ENCODE results near the gene COL6A1. TPM values are rescaled to one million over a fixed set of nuclear protein-coding genes. Genes with fewer than 3 reads are reported as not detected.

COL6A1 gene
- total and polyA plus RNA-seq, 2 donors (not counting 1 experiment from before 2014, with no cell fraction given) = 645 to 1,137 TPM

DNA sequence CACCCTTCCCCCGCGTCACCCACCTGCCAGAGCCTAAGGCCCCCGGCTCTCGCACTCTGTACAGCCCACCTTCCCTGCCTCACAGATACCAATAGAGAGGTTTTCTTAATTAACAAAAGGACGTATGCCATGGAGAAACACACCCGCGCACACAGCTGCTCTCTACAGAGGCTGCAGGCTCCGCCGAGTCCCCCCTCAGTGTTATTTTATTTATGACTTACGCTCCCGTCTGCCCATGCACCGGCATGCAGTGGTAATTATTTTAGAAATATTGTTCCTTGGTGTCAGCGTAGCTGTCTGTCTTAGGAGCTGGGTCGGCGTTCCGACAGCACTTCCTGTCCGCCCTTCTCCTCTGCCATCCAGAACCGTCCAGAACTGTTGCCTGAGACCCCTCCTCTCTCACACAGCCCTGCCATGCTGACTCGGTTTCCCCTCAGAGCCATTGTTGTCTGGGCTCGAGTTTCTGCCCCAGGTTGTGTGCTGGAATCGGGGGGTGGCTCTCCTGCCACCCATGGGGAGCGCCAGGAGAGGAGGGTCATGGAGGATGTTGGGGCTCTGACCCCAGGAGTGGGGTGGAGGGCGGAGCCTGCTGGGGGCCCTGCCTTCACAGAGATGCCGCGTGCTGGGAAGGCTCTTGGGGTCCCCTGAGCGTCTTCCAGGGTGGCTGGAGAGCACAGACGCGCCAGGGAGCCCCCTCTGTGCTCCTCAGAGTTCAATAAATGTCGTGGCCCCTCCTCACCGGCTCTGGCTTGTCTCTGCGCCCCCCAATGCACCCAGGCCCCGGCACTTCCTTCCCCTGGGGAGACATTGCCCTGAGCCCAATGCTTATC lies 39.6 kb upstream of the COL6A1 start:
- no peaks in the 10 kb centered on the region for H3K79me2 ChIP-seq (ENCODE audit: control insufficient read depth, insufficient read depth, low read length)
- no peaks in the 10 kb centered on the region for H3K27me3 ChIP-seq (ENCODE audit: control insufficient read depth, insufficient read depth, low read length)
- H3K4me1 ChIP-seq (ENCODE audit: control insufficient read depth, extremely low read depth, insufficient read depth, low read length) = no peaks in the 10 kb centered on the region
- DNase-seq (ENCODE audit: low read depth in 2 of 2) = no peak
- H3K9ac ChIP-seq (ENCODE audit: insufficient read depth, low read length) = no peak overlapping the region
- no peaks in the 10 kb centered on the region for H4K20me1 ChIP-seq (ENCODE audit: control insufficient read depth, extremely low read depth, insufficient read depth, low read length)
- no peaks in the 10 kb centered on the region for H3K9me3 ChIP-seq (ENCODE audit: control insufficient read depth, insufficient read depth, low read depth, low read length)
- H2AFZ ChIP-seq (ENCODE audit: low read length) = no peak overlapping the region
- no peak overlapping the region for H3K27ac ChIP-seq (ENCODE audit: insufficient read depth, low read length)
- H3K4me2 ChIP-seq (ENCODE audit: extremely low read depth, insufficient read depth, low read length) = no peak overlapping the region
- no peaks in the 10 kb centered on the region for H3K36me3 ChIP-seq (ENCODE audit: control insufficient read depth, insufficient read depth, low read length)
- H3K4me3 ChIP-seq (replicated peaks in 1 of 4; ENCODE audit: control extremely low read depth in 1 of 4, insufficient read depth in 1 of 4, low read depth in 3 of 4, low read length in 4 of 4) = no peak overlapping the region
- TF ChIP-seq, protein P1, sequence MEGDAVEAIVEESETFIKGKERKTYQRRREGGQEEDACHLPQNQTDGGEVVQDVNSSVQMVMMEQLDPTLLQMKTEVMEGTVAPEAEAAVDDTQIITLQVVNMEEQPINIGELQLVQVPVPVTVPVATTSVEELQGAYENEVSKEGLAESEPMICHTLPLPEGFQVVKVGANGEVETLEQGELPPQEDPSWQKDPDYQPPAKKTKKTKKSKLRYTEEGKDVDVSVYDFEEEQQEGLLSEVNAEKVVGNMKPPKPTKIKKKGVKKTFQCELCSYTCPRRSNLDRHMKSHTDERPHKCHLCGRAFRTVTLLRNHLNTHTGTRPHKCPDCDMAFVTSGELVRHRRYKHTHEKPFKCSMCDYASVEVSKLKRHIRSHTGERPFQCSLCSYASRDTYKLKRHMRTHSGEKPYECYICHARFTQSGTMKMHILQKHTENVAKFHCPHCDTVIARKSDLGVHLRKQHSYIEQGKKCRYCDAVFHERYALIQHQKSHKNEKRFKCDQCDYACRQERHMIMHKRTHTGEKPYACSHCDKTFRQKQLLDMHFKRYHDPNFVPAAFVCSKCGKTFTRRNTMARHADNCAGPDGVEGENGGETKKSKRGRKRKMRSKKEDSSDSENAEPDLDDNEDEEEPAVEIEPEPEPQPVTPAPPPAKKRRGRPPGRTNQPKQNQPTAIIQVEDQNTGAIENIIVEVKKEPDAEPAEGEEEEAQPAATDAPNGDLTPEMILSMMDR (conservative IDR thresholded peaks at IDR 0.05 in 1 of 2, IDR thresholded peaks at IDR 0.05 in 1 of 2; ENCODE audit: low read depth in 1 of 2, low read length in 2 of 2) = no peak
- TF ChIP-seq EZH2 (IDR thresholded peaks at IDR 0.05; ENCODE audit: low read length, missing control alignments) = no peak

DNA sequence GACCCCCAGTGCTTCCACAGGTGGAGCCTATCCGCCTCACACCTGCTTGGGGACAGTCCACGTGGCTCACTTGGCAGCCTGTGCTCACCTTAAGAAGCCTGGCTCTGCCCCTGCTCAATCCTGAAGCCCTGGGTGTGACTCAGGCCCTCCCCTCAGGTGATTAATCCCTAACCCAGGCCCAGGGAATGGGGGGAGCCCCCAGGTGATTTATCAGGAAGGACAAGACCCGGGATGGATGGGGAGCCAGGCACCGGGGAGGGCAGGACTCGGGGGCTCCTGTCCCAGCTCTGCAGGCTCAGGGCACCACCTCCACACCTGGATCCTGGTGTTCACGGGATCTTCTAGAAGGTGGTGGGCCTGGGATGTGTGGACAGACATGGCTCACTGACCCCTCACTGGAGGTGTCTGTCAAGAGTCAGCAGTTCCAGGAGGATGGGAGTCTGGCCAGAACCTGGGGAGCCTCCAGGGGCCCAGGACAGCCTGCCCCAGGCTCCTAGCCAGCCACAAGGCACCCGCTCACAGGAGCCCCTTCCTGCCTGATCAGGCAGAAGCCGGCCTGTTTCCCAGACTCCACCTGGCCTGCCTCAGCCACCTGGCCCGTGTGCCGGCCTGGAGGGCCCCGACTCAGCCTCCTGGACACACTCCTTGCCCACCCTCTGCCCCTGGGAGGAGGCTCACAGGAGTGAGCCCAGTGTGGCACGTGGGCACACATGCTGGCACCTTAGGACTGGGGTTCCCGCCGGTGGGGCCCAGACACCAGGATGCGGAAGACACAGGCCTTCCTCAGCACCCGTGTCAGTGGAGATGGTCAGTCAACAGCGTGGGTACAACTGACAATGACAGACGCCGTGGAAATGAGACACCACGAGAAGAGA lies 38.6 kb upstream of the COL6A1 start:
- H3K4me2 ChIP-seq (ENCODE audit: extremely low read depth, insufficient read depth, low read length) = no peak overlapping the region
- H3K9ac ChIP-seq (ENCODE audit: insufficient read depth, low read length) = no peak overlapping the region
- TF ChIP-seq, protein P1 (conservative IDR thresholded peaks at IDR 0.05 in 1 of 2, IDR thresholded peaks at IDR 0.05 in 1 of 2; ENCODE audit: low read depth in 1 of 2, low read length in 2 of 2) = no peak
- no peak for TF ChIP-seq EZH2 (IDR thresholded peaks at IDR 0.05; ENCODE audit: low read length, missing control alignments)
- H3K27me3 ChIP-seq (ENCODE audit: control insufficient read depth, insufficient read depth, low read length) = peaks cover 7% of the 10 kb centered on the region
- H3K27ac ChIP-seq (ENCODE audit: insufficient read depth, low read length) = no peak overlapping the region
- no peaks in the 10 kb centered on the region for H3K79me2 ChIP-seq (ENCODE audit: control insufficient read depth, insufficient read depth, low read length)
- no peaks in the 10 kb centered on the region for H3K36me3 ChIP-seq (ENCODE audit: control insufficient read depth, insufficient read depth, low read length)
- DNase-seq (ENCODE audit: low read depth in 2 of 2) = no peak
- no peaks in the 10 kb centered on the region for H3K9me3 ChIP-seq (ENCODE audit: control insufficient read depth, insufficient read depth, low read depth, low read length)
- H2AFZ ChIP-seq (ENCODE audit: low read length) = no peak overlapping the region
- no peak overlapping the region for H3K4me3 ChIP-seq (replicated peaks in 1 of 4; ENCODE audit: control extremely low read depth in 1 of 4, insufficient read depth in 1 of 4, low read depth in 3 of 4, low read length in 4 of 4)
- H4K20me1 ChIP-seq (ENCODE audit: control insufficient read depth, extremely low read depth, insufficient read depth, low read length) = no peaks in the 10 kb centered on the region
- H3K4me1 ChIP-seq (ENCODE audit: control insufficient read depth, extremely low read depth, insufficient read depth, low read length) = no peaks in the 10 kb centered on the region
